Gastroesophageal sphincter (tissue), 4 donors: Measurements from ENCODE around the gene TCF7L1. TPM values are rescaled to one million over a fixed set of nuclear protein-coding genes. Genes with fewer than 3 reads are reported as not detected.
A peak's percentile ranks its signal among the peaks of the same experiment; 100 is the strongest.

ENCODE experiments used
- ATAC-seq: fragments of 150-250 bp; one replicate; pipeline ENCODE4 v1.9.1; 2016; ENCODE audit warnings: mild to moderate bottlenecking, moderate library complexity
- H3K27ac ChIP-seq, 4 donors: fragments of 200-600 bp; sonication (generic) in 3 of 4; 1 replicate in 3 of 4; 2 replicates in 1 of 4; pipeline ENCODE4 v1.5.1; 2016 to 2019
- H3K27me3 ChIP-seq: fragments of 200-600 bp; sonication (generic); one replicate; pipeline ENCODE4 v1.5.1; 2019
- H3K36me3 ChIP-seq, 2 donors: fragments of 200-600 bp; sonication (generic); one replicate each; pipeline ENCODE4 v1.5.1; 2019; ENCODE audit warnings: control low read depth in 1 of 2
- H3K4me1 ChIP-seq, 3 donors: fragments of 200-600 bp; sonication (generic); 1 replicate in 2 of 3; 2 replicates in 1 of 3; pipeline ENCODE4 v1.5.1; 2016 to 2019; ENCODE audit warnings: control low read depth in 2 of 3
- H3K4me3 ChIP-seq, 2 donors: fragments of 200-600 bp; sonication (generic); one replicate each; pipeline ENCODE4 v1.5.1; 2019; ENCODE audit warnings: mild to moderate bottlenecking in 1 of 2, moderate library complexity in 1 of 2
- H3K9me3 ChIP-seq, 3 donors: fragments of 200-600 bp; sonication (generic); one replicate each; pipeline ENCODE4 v1.5.1; 2017 to 2019; ENCODE audit warnings: control low read depth in 2 of 3
- CTCF ChIP-seq, 4 experiments: fragments of 200-600 bp in 2 of 4; fragments of 450-650 bp in 2 of 4; sonication (generic) in 1 of 4; IDR thresholded peaks; one replicate each; pipeline ENCODE4 v1.5.1; 2017 to 2019; ENCODE audit warnings: antibody characterized with exemption in 4 of 4, mild to moderate bottlenecking in 2 of 4, moderate library complexity in 2 of 4
- EP300 ChIP-seq: sonication (generic); formaldehyde crosslinking; IDR thresholded peaks from one replicate; pipeline ENCODE4 v1.6.1; 2017; ENCODE audit warnings: antibody characterized with exemption, mild to moderate bottlenecking
- POLR2A ChIP-seq, 2 donors: fragments of 450-650 bp; IDR thresholded peaks; one replicate each; pipeline ENCODE4 v1.6.1; 2017; ENCODE audit warnings: antibody characterized with exemption in 2 of 2, mild to moderate bottlenecking in 2 of 2, moderate library complexity in 1 of 2
- POLR2AphosphoS5 ChIP-seq: sonication (generic); formaldehyde crosslinking; IDR thresholded peaks from one replicate; pipeline ENCODE4 v1.6.1; 2017; ENCODE audit warnings: antibody characterized with exemption
- WGBS, 2 donors: methylation state at CpG; one replicate each; pipeline ENCODE4 v1.1.5; 2018; ENCODE audit warnings: low coverage in 1 of 2; 5-methylcytosine and 5-hydroxymethylcytosine counted together
- total RNA-seq, 4 donors: library from RNA; depleted of rRNA; stranded (reverse); fragments of >200 nt; gene quantifications; one replicate each; pipeline ENCODE4 v1.1.0, GENCODE V29; 2016

The TCF7L1 gene
- total RNA-seq, 4 donors from 2014 or later = 4.0 to 13.0 (median 5.3) TPM

GRCh38 chr2:85160966-85161960 lies 28.1 kb downstream of the TCF7L1 start:
- Histone ChIP-seq H3K27me3 (no peaks in the 10 kb centered on the region), H3K9me3 (no peaks in the 10 kb centered on the region), H3K4me3 (no peak overlapping the region), H3K36me3 (no peaks in the 10 kb centered on the region), H3K4me1 (peaks cover under 1 to 98% (median 70%) of the 10 kb centered on the region in 3 donors), H3K27ac (peak overlapping the region in 1 of 4 donors; percentile 14)
- TF ChIP-seq CTCF (IDR thresholded peaks at IDR 0.05) = no peak
- no peak for TF ChIP-seq POLR2AphosphoS5
- no peak for TF ChIP-seq POLR2A (IDR thresholded peaks at IDR 0.05)
- TF ChIP-seq EP300 = no peak
- no peak for ATAC-seq
- WGBS, 2 donors = 73 to 74% methylated on average over 2 to 6 of the region's 18 CpGs

DNA sequence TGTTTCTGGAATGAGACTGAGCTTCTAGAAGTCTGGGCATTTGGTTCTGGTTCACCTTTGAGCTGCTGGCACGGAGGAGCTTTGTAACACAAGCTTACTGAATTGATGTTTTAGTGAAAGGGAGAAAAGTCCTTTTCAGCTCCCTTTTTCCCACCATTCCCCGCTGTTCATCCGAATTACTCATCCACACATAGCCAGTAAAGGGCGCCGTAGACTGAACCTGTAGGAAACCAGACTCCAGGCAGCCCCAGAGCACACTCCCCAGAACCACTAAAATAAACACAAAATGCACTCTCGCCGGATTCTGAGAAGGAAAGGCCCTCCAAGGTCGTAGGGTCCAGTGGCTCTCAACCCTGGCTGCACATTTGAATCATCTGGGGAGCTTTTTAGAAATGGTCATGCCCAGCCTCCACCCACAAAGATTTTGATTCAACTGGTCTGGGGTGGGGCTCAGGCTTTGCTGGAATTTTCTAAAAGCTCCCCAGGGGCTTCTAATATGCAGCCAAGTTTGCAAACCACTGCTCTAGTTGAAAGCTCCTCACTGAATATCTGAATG lies 29.6 kb downstream of the TCF7L1 start:
- no peak for TF ChIP-seq POLR2AphosphoS5
- no peak for TF ChIP-seq CTCF (IDR thresholded peaks at IDR 0.05)
- no peak for TF ChIP-seq EP300
- TF ChIP-seq POLR2A (IDR thresholded peaks at IDR 0.05) = no peak
- Histone ChIP-seq H3K36me3 (no peaks in the 10 kb centered on the region), H3K4me3 (no peak overlapping the region), H3K27me3 (no peaks in the 10 kb centered on the region), H3K9me3 (no peaks in the 10 kb centered on the region), H3K27ac (peak overlapping the region in 2 of 4 donors; percentile 27 to 41), H3K4me1 (peaks cover 0 to 83% (median 58%) of the 10 kb centered on the region in 3 donors)
- WGBS, 2 donors = 27 to 53% methylated on average over 3 of the region's 8 CpGs
- ATAC-seq = peak; percentile 39

- Histone ChIP-seq H3K9me3 (no peaks in the 10 kb centered on the region), H3K4me3 (no peak overlapping the region), H3K36me3 (no peaks in the 10 kb centered on the region), H3K27ac (peak overlapping the region in 1 of 4 donors; percentile 14), H3K4me1 (peaks cover 0 to 74% (median 52%) of the 10 kb centered on the region in 3 donors), H3K27me3 (no peaks in the 10 kb centered on the region)
- WGBS, 2 donors = 82 to 90% methylated on average over 3 of the region's 3 CpGs
- TF ChIP-seq EP300 (no peak), POLR2A (IDR thresholded peaks at IDR 0.05) (no peak), CTCF (IDR thresholded peaks at IDR 0.05) (no peak), POLR2AphosphoS5 (no peak)
- no peak for ATAC-seq
Measured at GRCh38 chr2:85163675-85164074, 30.5 kb downstream of the TCF7L1 start.

GRCh38 chr2:85164145-85164569 lies 31.0 kb downstream of the TCF7L1 start:
- Histone ChIP-seq H3K4me1 (peaks cover 0 to 69% (median 51%) of the 10 kb centered on the region in 3 donors), H3K27ac (no peak overlapping the region), H3K9me3 (no peaks in the 10 kb centered on the region), H3K27me3 (no peaks in the 10 kb centered on the region), H3K36me3 (no peaks in the 10 kb centered on the region), H3K4me3 (no peak overlapping the region)
- ATAC-seq = no peak
- TF ChIP-seq POLR2A (IDR thresholded peaks at IDR 0.05) (no peak), POLR2AphosphoS5 (no peak), CTCF (IDR thresholded peaks at IDR 0.05) (peak in 1 of 4 experiments; percentile 17), EP300 (no peak)
- WGBS, 2 donors = 53 to 79% methylated on average over 6 to 8 of the region's 8 CpGs
